GM23338 (cell line): ENCODE measurements around the gene CD38. TPM values are rescaled to one million over a fixed set of nuclear protein-coding genes. Genes with fewer than 3 reads are reported as not detected.

Source experiments
- ATAC-seq: fragments of 200-7000 bp; cut with Tn5 transposase; 3 replicates; pipeline ENCODE4 v1.9.1; 2020
- DNase-seq: peaks from one replicate; pipeline ENCODE4 v3.0.0-alpha.2; 2015; ENCODE audit warnings: low spot score
- H2AFZ ChIP-seq: fragments of 200-600 bp; sonication (generic); 2 replicates; pipeline ENCODE4 v1.8.0; 2016; ENCODE audit warnings: antibody characterized with exemption, mild to moderate bottlenecking, moderate library complexity
- H3F3A ChIP-seq: fragments of 200-600 bp; sonication (generic); replicated peaks from 2 replicates; pipeline ENCODE4 v1.8.0; 2017; ENCODE audit warnings: antibody characterized with exemption, mixed run types, low read depth
- H3K27ac ChIP-seq: fragments of 200-600 bp; sonication (generic); 2 replicates; pipeline ENCODE4 v1.6.1; 2016; ENCODE audit warnings: low read depth
- H3K27me3 ChIP-seq: fragments of 200-600 bp; sonication (generic); 2 replicates; pipeline ENCODE4 v1.8.0; 2016; ENCODE audit warnings: mild to moderate bottlenecking, mixed run types, moderate library complexity; ENCODE audit not compliant: insufficient read depth
- H3K36me3 ChIP-seq: fragments of 200-600 bp; sonication (generic); 2 replicates; pipeline ENCODE4 v1.8.0; 2016; ENCODE audit warnings: mild to moderate bottlenecking; ENCODE audit not compliant: insufficient read depth
- H3K4me1 ChIP-seq: fragments of 200-600 bp; sonication (generic); 2 replicates; pipeline ENCODE4 v1.8.0; 2016; ENCODE audit warnings: mild to moderate bottlenecking, moderate library complexity; ENCODE audit not compliant: insufficient read depth
- H3K4me2 ChIP-seq: fragments of 200-600 bp; sonication (generic); 2 replicates; pipeline ENCODE4 v1.7.1; 2017; ENCODE audit warnings: mixed run types
- H3K4me3 ChIP-seq: fragments of 200-600 bp; sonication (generic); 2 replicates; pipeline ENCODE4 v1.6.1; 2016; ENCODE audit warnings: mixed run types
- H3K79me2 ChIP-seq: fragments of 200-600 bp; sonication (generic); replicated peaks from 2 replicates; pipeline ENCODE4 v1.8.0; 2017; ENCODE audit warnings: mild to moderate bottlenecking; ENCODE audit not compliant: insufficient read depth
- H3K9me2 ChIP-seq: fragments of 200-600 bp; sonication (generic); 2 replicates; pipeline ENCODE4 v1.8.0; 2017; ENCODE audit not compliant: insufficient read depth
- H4K20me1 ChIP-seq: fragments of 200-600 bp; sonication (generic); replicated peaks from 2 replicates; pipeline ENCODE4 v1.8.0; 2017; ENCODE audit warnings: mild to moderate bottlenecking; ENCODE audit not compliant: insufficient read depth
- H3K27ac Mint-ChIP-seq: 2 replicates; pipeline ENCODE4 v1.8.0; 2020; ENCODE audit warnings: inconsistent platforms, mild to moderate bottlenecking, moderate library complexity, mixed read lengths
- H3K27me3 Mint-ChIP-seq: 3 replicates; pipeline ENCODE4 v1.8.0; 2022; ENCODE audit warnings: low read depth, mild to moderate bottlenecking, moderate library complexity, mixed read lengths, inconsistent platforms; ENCODE audit not compliant: insufficient read depth, poor library complexity
- H3K36me3 Mint-ChIP-seq: 3 replicates; pipeline ENCODE4 v1.8.0; 2021; ENCODE audit warnings: low read depth, mild to moderate bottlenecking, inconsistent platforms, moderate library complexity, mixed read lengths
- H3K4me1 Mint-ChIP-seq: 3 replicates; pipeline ENCODE4 v1.8.0; 2020; ENCODE audit warnings: mild to moderate bottlenecking, inconsistent platforms, mixed read lengths
- H3K4me3 Mint-ChIP-seq: 3 replicates; pipeline ENCODE4 v1.8.0; 2021; ENCODE audit warnings: moderate library complexity, mild to moderate bottlenecking, inconsistent platforms, mixed read lengths
- H3K9me3 Mint-ChIP-seq: 3 replicates; pipeline ENCODE4 v1.8.0; 2020; ENCODE audit warnings: moderate library complexity, mild to moderate bottlenecking, inconsistent platforms, mixed read lengths
- CREB1 ChIP-seq: fragments of 250-450 bp; sonication (Bioruptor Pico); IDR thresholded peaks from 2 replicates; pipeline ENCODE4 v1.5.0; 2020; ENCODE audit warnings: low read depth, mild to moderate bottlenecking, moderate library complexity
- CTCF ChIP-seq, 2 experiments: fragments of 200-600 bp in 1 of 2; sonication (generic) in 1 of 2; conservative IDR thresholded peaks; 2 replicates each; pipeline versions ENCODE4 v1.5.1 to v1.6.1; 2016 to 2017; ENCODE audit warnings: antibody characterized with exemption in 2 of 2, low read depth in 2 of 2, mild to moderate bottlenecking in 2 of 2, moderate library complexity in 1 of 2
- ETS1 ChIP-seq: IDR thresholded peaks from 2 replicates; pipeline ENCODE4 v1.6.1; 2016; ENCODE audit warnings: antibody characterized with exemption
- EZH2 ChIP-seq: fragments of 200-600 bp; sonication (generic); IDR thresholded peaks from one replicate; pipeline ENCODE4 v1.8.0; 2017; ENCODE audit warnings: antibody characterized with exemption, mild to moderate bottlenecking, low read depth; ENCODE audit not compliant: unreplicated experiment
- POLR2AphosphoS5 ChIP-seq: IDR thresholded peaks from 2 replicates; pipeline ENCODE4 v1.6.1; 2016; ENCODE audit warnings: antibody characterized with exemption, low read depth
- STAT1 ChIP-seq: IDR thresholded peaks from one replicate; pipeline ENCODE4 v1.6.1; 2016; ENCODE audit warnings: antibody characterized with exemption; ENCODE audit not compliant: unreplicated experiment
- ZNF114 ChIP-seq: fragments of 250-450 bp; sonication (Bioruptor Pico); IDR thresholded peaks from 2 replicates; pipeline ENCODE4 v1.5.0; 2020; ENCODE audit warnings: mild to moderate bottlenecking, moderate library complexity
- ZNF331 ChIP-seq: fragments of 250-450 bp; sonication (Bioruptor Pico); IDR thresholded peaks from 2 replicates; pipeline ENCODE4 v1.5.0; 2020; ENCODE audit warnings: low read depth, mild to moderate bottlenecking, moderate library complexity
- ZNF462 ChIP-seq: fragments of 250-450 bp; sonication (Bioruptor Pico); IDR thresholded peaks from 2 replicates; pipeline ENCODE4 v1.5.0; 2020; ENCODE audit warnings: mild to moderate bottlenecking, moderate library complexity
- polyA plus RNA-seq: library from polyadenylated mRNA; unstranded; fragments of >200 nt; fragmentation: Nextera tagmentation; extraction: Ambion mirVana; gene quantifications from 2 replicates; pipeline ENCODE4 v1.2.1, GENCODE V29; 2016
- total RNA-seq: library from RNA; depleted of rRNA; stranded (reverse); fragments of >200 nt; shearing (Covaris generic); gene quantifications from 2 replicates; pipeline ENCODE4 v1.2.3, GENCODE V29; 2014

The CD38 gene
- total and polyA plus RNA-seq, 2 experiments from 2014 or later, result 0.17 to 0.24 TPM

GRCh38 chr4:15870921-15871664 lies 93.0 kb downstream of the CD38 start:
- Histone ChIP-seq H3F3A (no peaks in the 10 kb centered on the region), H3K9me2 (peaks cover 2% of the 10 kb centered on the region; the same call in 1 of the 2 replicates), H3K4me1 (no peaks in the 10 kb centered on the region), H3K79me2 (no peaks in the 10 kb centered on the region), H3K27me3 (no peaks in the 10 kb centered on the region), H3K4me2 (no peak overlapping the region), H3K4me3 (no peak overlapping the region), H4K20me1 (no peaks in the 10 kb centered on the region), H3K36me3 (no peaks in the 10 kb centered on the region), H2AFZ (peak overlapping the region; percentile 24), H3K27ac (no peak overlapping the region)
- H3K27me3 Mint-ChIP-seq, result peaks cover 2% of the 10 kb centered on the region
- ATAC-seq (no peak), DNase-seq (no peak)
- no peaks in the 10 kb centered on the region for H3K36me3 Mint-ChIP-seq
- H3K27ac Mint-ChIP-seq, result no peak overlapping the region
- TF ChIP-seq CTCF (conservative IDR thresholded peaks at IDR 0.05; ENCODE audit: low read depth in 2 of 2) (no peak), ZNF331 (CRISPR knock-in tag) (no peak), EZH2 (no peak), CREB1 (CRISPR knock-in tag) (no peak), ZNF114 (CRISPR knock-in tag) (no peak), ETS1 (no peak), STAT1 (no peak), POLR2AphosphoS5 (no peak)
- H3K4me3 Mint-ChIP-seq, result no peak overlapping the region
- H3K9me3 Mint-ChIP-seq, result peaks cover 12% of the 10 kb centered on the region; the same call in 2 of the 3 replicates
- H3K4me1 Mint-ChIP-seq, result no peaks in the 10 kb centered on the region

GRCh38 chr4:15873117-15873516 lies 95.0 kb downstream of the CD38 start:
- Histone ChIP-seq H3K9me2 (0 out of 2 replicates have a peak, but pooled peaks cover 2% of the 10 kb centered on the region), H3K4me2 (no peak overlapping the region), H3K27ac (no peak overlapping the region), H3K4me1 (no peaks in the 10 kb centered on the region), H3K36me3 (no peaks in the 10 kb centered on the region), H3K27me3 (no peaks in the 10 kb centered on the region), H2AFZ (no peak overlapping the region), H3K4me3 (no peak overlapping the region), H3F3A (no peaks in the 10 kb centered on the region), H4K20me1 (no peaks in the 10 kb centered on the region), H3K79me2 (no peaks in the 10 kb centered on the region)
- Mint-ChIP-seq H3K27me3 (peaks cover 3% of the 10 kb centered on the region), H3K27ac (no peak overlapping the region), H3K36me3 (peaks cover 9% of the 10 kb centered on the region; the same call in 1 of the 3 replicates), H3K9me3 (peaks cover 26% of the 10 kb centered on the region), H3K4me1 (no peaks in the 10 kb centered on the region), H3K4me3 (no peak overlapping the region)
- no peak for DNase-seq
- ATAC-seq, result no peak
- TF ChIP-seq ZNF462 (no peak), CTCF (conservative IDR thresholded peaks at IDR 0.05; ENCODE audit: low read depth in 2 of 2) (no peak)
